Measurements from ENCODE around the gene MIX23. TPM values are rescaled to one million over a fixed set of nuclear protein-coding genes. Genes with fewer than 3 reads are reported as not detected.

Gene MIX23
- total RNA-seq, 3 donors from 2014 or later, result 143 to 160 (median 156) TPM

DNA sequence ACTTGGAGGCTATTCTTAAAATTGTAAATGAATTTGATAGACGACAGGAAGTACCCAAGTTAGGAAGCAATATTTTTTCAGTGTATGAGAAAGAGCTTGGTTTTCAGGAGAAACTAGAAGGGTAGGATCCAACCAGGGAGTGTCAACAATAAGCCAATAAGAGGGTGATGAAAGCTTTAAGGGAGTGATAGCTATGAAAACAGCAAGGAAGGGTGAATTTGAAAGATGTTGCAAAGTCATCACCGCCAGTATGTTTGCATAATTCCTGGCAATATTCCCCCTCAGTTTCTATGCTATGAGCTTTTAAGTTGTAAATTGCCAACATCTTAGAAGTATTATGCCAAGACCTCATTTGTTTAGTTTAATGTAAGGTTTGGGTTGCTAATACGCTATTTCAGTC lies 69.8 kb downstream of the MIX23 start:
- H3K4me3 Mint-ChIP-seq, result no peak overlapping the region
- DNase-seq, result no peak
- ATAC-seq, result no peak
- no peaks in the 10 kb centered on the region for H3K27me3 Mint-ChIP-seq (ENCODE audit: low read depth)
- no peaks in the 10 kb centered on the region for H3K36me3 Mint-ChIP-seq (ENCODE audit: insufficient read depth)
- no peaks in the 10 kb centered on the region for H3K9me3 Mint-ChIP-seq
- H3K4me1 Mint-ChIP-seq (ENCODE audit: low read depth), result peaks cover 8% of the 10 kb centered on the region

DNA sequence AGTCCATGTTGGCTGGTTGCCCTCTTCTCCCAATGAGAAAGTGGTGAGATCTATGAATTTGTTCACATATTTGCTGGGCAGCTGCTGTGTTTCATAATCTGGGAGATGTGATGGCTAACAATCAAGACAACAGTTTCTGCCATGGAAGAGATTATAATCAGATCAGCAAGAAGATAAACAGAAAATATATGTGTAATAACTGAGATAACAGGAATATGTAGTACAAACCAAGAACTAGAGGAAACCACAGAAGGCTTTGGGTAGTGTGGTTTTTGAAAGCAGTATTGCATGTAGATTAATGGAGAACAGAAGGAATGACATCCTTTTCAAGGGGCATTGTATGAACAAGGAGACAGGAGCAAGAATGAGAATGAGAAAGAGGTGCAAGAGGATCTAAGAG lies 70.2 kb downstream of the MIX23 start:
- H3K4me3 Mint-ChIP-seq, result no peak overlapping the region
- peaks cover 8% of the 10 kb centered on the region for H3K4me1 Mint-ChIP-seq (ENCODE audit: low read depth)
- no peaks in the 10 kb centered on the region for H3K36me3 Mint-ChIP-seq (ENCODE audit: insufficient read depth)
- DNase-seq (no peak), ATAC-seq (no peak)
- H3K9me3 Mint-ChIP-seq, result no peaks in the 10 kb centered on the region
- no peaks in the 10 kb centered on the region for H3K27me3 Mint-ChIP-seq (ENCODE audit: low read depth)

DNA sequence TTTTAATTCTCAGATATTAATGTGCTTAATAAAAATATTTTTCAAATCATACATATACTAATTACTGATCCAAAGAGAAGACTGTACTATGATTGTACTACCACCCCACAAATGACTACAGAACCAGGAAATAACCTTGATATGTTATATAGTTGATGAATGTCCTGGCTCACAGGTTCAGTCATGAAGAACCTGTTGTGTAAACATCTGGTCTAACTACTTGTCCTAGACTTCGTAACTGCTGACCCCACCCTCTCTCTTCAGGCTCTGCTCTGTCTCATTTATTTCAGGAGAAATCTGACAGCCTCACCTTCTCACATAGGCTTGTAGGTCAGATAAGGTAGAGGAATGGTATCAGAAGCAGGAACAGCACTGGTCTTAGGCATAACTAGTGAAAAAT lies 72.7 kb downstream of the MIX23 start:
- H3K36me3 Mint-ChIP-seq (ENCODE audit: insufficient read depth), result no peaks in the 10 kb centered on the region
- no peaks in the 10 kb centered on the region for H3K9me3 Mint-ChIP-seq
- no peaks in the 10 kb centered on the region for H3K27me3 Mint-ChIP-seq (ENCODE audit: low read depth)
- H3K4me1 Mint-ChIP-seq (ENCODE audit: low read depth), result peaks cover 8% of the 10 kb centered on the region
- DNase-seq, result no peak
- no peak overlapping the region for H3K4me3 Mint-ChIP-seq
- no peak for ATAC-seq

Other genes starting within 250 kb of the MIX23 start
- gene CASR, start 199.6 kb downstream of the MIX23 start, total RNA-seq, result under 1 TPM in 2 of 3 donors, not detected in 1; 0.08 to 0.16 TPM
- not detected for gene CSTA, start 58.0 kb downstream of the MIX23 start, total RNA-seq
- gene FAM162A, start 951 bp upstream of the MIX23 start, total RNA-seq, result 10 to 100 TPM; 54.2 to 73.2 (median 69.1) TPM
- gene WDR5B, start 32.8 kb upstream of the MIX23 start, total RNA-seq, result 1 to 10 TPM; 1.6 to 2.8 (median 1.9) TPM
- 10 to 100 TPM; 56.4 to 61.2 (median 61.2) TPM for gene KPNA1, start 131.7 kb upstream of the MIX23 start, total RNA-seq
- 10 to 100 TPM; 18.2 to 30.9 (median 20.3) TPM for gene PARP9, start 181.1 kb upstream of the MIX23 start, total RNA-seq
- 10 to 100 TPM; 21.6 to 36.5 (median 25.2) TPM for gene DTX3L, start 181.1 kb upstream of the MIX23 start, total RNA-seq
- 1 to 10 TPM; 2.5 to 6.4 (median 2.7) TPM for gene PARP15, start 194.4 kb upstream of the MIX23 start, total RNA-seq